HG02798 (cell line): ENCODE data around the gene CCDC83.
"Not testable (repeated sequence)": the region's sequence is repeated elsewhere in the genome, so short reads cannot be mapped to it uniquely, and the experiment has no call there.

Source experiments
- ATAC-seq: cut with Tn5 transposase; IDR thresholded peaks from one replicate; pipeline ENCODE4 v1.9.1; 2021; ENCODE audit warnings: mild to moderate bottlenecking; ENCODE audit not compliant: unreplicated experiment, poor library complexity

Gene CCDC83

DNA sequence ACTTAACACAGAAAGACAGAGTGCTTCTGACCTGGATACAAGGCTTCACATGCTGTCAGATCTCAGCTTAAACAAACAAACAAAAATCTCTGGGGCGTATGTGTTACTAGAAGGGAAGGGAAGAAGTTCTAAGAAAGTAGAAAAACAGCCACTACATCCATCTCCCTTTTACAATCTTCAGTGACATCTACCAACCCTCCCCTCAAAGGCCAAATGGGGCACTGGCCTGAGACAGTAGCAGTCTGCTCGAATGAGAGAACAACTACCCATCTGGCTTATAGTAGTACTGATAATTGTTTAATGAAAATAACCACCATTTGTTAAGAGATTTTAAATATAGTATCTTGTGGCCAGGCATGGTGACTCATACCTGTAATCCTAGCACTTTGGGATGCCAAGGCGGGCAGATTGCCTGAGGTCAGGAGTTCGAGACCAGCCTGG, 29.4 kb downstream of the CCDC83 start:
- ATAC-seq: no peak

DNA sequence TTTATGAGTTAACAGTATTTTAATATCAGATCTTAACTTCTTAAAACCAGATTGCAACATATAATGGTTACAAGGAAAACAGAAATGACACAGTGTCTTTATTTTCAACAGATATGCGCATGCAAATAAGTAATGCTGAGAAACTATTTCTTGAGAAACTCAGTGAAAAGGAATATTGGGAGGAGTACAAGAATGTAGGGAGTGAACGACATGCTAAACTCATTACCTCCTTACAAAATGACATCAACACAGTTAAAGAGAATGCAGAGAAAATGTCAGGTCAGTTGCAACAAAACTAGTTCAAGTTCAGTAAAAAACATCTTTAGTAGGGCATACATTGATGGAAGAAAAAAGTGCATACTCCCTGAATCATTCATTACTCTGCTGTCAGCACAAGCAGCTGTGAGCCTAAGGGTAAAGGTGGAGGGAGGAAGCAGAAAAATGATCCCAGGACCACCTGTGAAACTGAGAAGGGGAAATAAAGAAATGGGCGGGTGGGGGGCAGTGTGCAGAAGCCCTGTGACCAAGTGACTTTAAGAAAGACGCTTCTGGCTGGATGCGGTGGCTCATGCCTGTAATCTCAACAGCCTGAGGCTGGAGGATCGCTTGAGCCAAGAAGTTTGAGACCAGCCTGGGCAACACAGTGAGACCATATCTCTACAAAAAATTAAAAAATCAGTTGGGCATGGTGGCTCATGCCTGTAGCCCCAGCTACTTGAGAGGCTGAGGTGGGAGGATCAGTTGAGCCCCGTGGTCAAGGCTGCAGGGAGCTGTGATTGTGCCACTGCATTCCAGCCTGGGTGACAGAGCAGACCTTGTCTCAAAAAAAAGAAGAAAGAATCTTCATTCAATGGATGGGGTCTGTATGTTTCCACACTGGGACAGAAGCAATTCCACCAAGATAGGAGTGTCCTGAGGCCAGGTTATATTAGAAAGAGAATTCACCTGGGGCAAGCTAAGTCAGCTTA, 31.2 kb downstream of the CCDC83 start:
- ATAC-seq: no peak

DNA sequence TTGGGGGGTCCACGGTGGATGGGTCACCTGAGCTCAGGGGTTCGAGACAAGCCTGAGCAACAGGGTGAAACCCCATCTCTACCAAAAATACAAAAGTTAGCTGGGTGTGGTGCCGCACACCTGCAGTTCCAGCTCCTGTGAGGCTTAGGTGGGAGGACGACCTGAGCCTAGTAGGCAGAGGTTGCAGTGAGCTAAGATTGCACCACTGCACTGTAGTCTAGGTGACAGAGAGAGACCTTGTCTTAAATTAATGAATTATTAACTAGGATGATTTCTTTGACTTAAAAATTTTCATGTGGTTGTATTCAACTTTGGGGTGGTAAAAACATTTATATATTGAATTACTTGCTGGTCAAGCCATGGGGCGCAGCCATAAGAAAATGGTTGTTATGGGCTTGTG, 33.9 kb downstream of the CCDC83 start:
- no peak for ATAC-seq

DNA sequence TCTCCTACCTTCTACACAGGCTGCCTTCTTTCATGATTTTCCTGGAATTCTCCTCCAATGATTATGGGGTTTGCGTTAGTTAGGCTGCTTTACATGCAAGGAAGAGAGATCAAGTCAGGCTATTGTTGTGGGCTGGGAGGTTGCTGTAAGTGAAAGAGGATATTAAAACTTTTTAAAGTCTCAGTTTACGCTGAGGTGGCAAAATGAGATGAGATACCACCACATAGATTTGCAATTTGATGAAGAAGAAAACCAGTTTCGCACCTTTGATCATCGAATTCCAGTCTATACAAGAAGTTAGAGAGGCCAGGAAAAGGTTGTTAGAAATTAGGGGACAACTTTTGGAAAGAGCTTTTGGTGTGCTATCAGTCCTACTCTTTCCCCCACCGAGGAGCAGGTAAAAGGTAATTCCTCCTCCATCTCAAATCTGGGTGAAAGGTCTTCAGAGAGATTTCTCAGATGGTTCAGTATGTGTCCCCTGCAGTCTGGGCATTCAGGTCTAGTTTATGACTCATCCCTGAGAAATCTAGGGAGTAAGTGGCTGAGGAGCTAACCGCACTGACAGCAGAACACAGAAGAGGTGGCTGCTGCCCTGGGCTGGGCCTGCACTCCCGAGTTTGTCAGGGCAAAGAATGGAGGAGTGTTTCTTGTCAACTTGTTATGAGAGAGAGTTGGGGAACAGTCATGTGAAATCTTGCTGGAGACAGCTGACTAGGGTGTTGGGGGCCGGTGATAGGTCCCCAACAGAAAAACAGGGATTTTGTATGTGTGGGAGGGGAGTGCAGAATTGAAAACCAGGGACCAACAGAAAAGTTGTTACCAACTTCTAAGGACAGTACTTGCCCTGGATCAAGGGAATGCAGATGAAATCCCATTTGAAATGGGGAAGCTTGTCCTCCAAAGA, 34.7 kb downstream of the CCDC83 start:
- ATAC-seq: no peak

DNA sequence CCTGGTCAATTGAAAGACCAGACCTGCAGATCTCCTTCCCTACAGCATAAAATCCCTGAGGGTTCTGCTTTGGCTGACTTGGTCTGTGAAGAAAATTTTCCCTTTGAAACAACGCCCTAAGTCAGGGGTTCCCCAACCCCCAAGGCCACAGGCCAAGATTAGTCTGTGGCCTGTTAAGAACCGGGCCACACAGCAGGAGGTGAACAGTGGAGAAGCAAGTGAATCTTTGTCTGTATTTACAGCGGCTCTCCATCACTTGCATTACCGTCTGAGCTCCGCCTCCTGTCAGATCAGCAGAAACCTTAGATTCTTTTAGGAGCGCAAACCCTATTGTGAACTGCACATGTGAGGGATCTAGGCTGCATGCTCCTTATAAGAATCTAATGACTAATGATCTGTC, 38.2 kb downstream of the CCDC83 start:
- no peak for ATAC-seq

DNA sequence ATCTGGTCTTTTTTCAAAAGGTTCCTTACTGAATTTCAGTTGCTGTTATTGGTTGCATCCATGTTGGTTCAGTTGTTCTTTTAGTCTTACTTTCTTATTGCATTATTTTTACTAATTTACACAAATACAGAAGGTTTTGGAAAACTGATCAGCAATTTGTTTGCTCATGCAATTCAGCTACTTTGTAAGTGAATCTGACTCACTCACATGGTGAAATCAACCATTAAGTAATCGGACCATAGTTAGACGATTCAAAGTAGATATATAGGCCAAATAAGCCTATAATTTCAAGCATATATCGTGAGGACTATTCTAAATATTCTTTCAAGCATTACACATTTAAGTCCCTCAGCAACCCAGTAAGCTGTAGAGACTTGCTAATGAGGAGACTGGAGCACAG, 41.7 kb downstream of the CCDC83 start:
- ATAC-seq: no peak

DNA sequence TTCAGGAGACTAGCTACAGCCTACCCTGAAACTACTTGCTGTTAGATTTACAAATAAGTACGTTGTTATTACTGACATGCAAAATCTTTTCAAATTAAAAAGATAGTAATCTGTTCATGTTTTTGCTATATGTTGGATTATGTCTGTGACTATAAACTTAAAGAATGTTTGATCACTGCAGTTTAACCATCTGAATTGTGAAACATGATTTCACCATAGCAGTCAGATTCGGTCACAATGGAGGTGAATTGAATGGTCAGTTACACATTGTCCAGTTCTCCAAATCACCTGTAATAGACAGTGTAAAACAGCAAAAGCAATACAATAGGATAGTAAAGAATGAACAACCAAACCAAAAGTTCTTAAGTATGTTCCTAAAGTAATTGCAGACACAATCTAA, 43.3 kb downstream of the CCDC83 start:
- ATAC-seq: no peak

DNA sequence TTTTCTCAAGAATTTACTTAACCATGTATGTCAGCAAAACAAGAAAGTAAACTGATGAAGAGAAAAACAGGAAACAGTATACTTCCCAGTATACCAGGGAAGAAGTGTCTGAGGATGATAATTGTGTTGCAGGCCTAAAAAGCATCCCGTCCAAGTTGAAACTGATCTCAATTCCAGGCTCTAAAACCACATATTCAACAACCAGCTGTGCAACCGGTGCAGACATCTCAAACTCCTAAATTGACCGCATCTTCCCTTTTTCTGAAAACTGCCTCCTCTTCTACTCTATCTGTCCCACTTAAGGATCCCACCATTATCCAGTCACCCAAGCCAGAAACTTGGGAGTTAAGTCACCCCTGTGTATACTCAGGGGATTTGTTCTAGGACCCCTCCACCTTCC, 47.2 kb downstream of the CCDC83 start:
- no peak for ATAC-seq

DNA sequence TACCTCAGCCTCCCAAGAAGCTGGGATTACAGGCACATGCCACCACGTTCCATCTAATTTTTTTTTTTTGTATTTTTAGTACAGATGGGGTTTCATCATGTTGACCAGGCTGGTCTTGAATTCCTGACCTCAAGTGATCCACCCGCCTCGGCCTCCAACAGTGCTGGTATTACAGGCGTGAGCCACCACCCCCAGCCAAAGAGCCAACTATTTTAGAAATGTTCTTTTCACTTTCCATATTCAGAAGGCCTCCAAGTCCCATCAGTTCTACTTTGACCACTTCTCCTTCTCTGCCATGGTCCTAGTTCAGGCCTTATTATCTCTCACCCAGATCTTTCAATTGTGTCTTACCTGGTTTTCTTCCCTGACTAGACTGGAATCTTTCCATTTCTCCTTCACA, 48.2 kb downstream of the CCDC83 start:
- ATAC-seq: no peak

DNA sequence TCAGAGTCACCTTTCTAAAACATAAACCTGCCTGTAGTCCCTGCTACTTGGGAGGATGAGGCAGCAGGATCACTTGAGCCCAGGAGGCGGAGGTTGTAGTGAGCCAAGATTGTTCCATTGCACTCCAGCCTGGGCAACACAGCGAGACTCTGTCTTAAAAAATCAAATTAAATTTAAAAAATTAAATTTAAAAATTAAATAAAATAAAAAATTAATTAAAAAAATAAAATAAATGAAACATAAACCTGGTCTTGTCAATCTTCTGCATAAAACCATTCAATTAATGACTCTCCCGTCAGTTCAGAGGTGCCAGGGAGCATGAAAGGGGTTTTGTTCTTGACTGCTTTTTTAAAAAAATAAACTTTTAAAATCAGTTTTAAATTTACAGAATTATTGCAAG, 48.6 kb downstream of the CCDC83 start:
- ATAC-seq: no peak

DNA sequence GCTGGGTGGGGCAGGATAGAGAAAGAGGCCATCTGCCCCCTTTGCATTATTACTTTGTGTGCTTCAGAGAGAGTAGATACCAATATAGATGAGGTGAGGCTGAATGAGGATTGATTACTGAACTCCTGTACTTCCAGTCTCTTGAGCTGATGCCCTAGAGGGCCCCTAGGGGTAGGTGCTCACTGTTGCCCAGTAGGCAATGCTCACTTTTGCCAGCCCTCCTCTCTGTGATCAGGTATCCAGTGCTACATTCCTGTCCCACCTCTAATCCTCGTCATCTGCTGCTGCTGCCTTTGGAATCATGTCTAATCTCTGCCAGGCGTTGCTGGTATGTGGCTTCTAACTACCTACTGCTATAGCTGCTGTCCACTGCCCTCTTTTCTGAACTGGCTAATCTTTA, 57.2 kb downstream of the CCDC83 start:
- no peak for ATAC-seq

DNA sequence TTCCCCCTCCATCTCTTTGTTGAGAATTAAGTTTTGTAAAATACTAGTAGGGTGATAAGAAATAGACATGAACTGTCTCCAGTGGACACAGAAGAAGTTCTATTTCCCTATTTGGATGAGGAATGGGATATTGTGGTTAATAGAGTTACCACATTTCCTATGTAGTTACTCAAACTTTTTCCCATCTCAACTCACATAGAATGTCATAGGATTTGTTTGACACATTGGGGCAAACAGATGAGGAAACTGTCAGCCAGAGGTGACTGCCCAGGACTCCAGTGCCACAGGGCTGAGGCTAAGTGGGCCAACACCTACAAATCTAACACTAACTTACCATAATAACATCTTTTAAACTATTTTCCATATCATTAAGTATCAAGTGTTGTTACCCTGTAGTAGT, 58.3 kb downstream of the CCDC83 start:
- no peak for ATAC-seq

DNA sequence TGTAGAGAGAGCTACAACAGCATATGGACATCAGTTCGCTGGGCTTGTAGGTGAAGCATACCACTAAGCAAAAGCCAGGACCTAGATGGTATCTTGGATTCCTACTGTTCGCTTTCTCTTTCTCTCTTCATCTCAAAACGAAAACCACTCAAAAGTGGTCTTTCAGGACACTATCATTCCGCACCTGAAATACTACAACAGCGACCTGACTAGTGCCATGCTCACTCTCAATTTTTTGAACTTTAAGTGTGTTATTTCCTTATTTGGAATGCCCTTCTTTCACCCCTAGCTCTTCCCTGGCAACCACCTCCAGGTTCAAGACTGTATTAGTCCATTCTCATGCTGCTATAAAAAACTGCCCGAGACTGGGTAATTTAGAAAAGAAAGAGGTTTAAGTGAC, 59.2 kb downstream of the CCDC83 start:
- no peak for ATAC-seq

DNA sequence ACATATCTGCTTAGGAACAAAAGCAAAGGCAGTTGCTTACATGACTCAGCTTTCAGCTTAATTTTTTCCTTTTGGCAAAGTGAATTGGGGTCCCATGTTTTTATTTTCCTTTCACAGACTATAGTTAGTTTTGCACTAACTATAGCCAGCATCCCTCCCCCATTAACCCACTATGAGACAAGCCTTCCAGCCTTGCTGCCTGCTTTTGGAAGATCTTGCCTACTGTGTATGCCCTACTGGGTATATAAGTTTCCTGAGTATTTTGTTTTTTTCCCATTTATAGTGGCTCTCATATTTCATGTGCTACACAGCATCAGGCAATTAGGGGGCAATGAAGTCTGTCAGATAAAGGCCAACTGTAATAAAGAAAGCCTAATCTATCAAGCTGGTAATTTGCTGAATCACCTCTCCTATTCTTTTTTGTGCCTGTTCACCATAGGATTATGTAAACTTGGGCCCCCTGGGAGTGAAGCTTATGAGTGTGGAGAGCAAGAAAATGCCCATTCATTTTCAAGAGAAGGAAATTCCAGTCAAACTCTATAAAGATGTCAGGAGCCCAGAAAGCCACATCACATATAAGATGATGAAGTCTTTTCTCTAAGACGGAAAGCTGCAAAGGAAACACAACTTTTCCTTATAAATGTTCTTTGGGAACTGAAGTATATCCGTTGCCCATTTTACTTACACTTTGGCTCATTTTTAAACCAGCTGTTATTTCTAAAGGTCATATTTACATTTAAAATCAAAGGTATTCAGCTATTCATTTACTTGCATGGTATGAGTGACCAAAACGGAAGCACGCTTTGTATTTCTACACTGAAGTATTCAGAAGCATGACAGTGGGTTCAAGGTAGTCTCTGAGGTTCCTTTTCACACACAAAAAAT, 64.0 kb downstream of the CCDC83 start:
- no peak for ATAC-seq

DNA sequence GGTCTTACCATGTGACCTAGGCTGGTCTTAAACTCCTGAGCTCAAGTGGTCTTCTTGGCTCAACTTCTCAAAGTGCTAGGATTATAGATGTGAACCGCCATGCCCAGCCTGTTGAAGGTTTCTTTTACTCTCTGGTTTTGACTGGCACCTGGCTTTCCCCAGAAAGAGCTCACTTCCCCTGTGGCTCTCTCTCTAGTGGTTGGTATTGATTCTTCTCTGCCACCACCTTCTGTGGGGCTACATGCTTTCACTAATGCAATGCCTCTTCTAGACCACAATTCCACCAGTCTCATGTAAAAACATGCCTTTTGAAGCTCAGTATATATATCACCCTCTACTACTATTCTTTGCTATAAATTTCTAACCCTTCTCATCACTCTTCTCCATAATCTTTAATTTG, 67.2 kb downstream of the CCDC83 start:
- ATAC-seq: peak; percentile 84

DNA sequence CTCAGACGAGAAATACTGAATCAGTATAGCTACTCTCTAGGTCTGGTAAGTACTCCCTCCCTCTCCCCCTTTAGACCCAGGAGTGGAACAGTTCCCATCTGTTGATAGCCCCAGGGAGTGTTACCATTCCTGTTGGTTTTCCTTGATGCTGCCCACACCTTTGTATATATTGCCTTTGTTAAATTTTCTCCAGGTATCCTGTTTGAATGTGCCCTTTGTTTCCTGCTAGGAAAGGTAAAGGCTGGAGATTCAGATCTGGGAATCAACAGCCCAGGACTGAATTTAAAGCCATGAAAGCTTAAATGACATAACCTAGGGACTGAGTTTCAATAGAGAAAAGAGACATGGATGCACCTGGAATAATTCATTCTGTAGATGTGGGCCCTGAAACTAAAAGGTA, 68.3 kb downstream of the CCDC83 start:
- ATAC-seq: no peak

DNA sequence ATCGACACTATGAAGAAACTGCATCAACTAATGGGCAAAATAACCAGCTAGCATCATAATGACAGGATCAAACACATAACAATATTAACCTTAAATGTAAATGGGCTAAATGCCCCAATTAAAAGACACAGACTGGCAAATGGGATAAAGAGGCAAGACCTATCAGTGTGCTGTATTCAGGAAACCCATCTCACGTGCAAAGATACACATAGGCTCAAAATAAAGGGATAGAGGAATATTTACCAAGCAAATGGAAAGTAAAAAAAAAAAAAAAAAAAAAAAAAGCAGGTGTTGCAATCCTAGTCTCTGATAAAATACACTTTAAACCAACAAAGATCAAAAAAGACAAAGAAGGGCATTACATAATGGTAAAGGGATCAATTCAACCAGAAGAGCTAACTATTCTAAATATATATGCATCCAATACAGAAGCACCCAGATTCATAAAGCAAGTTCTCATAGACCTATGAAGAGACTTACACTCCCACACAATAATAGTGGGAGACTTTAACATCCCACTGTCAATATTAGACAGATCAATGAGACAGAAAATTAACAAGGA, 71.6 kb downstream of the CCDC83 start:
- ATAC-seq: not testable (repeated sequence)

DNA sequence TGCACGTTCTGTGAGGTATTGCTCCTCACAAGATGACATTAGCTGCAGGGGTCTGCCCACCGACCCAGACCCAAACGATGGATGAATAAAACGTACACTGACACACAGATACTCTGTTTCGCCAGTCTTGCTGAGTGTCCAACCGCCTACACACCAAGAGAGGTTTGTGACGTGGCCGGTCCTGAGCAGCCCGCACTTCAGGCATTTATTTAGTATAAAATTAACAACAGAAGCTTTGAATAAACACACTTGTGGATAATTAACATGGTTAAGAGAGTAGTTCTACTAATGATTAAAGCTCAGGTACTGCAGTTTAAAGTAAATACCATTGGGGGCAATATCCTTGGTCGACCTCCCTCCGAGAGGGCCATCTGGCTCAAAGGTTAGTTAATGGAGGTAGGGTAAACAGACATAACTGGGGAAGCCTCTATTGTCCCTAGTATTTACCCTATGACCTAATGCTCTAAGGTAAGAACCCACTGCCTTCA, 75.7 kb downstream of the CCDC83 start:
- no peak for ATAC-seq

DNA sequence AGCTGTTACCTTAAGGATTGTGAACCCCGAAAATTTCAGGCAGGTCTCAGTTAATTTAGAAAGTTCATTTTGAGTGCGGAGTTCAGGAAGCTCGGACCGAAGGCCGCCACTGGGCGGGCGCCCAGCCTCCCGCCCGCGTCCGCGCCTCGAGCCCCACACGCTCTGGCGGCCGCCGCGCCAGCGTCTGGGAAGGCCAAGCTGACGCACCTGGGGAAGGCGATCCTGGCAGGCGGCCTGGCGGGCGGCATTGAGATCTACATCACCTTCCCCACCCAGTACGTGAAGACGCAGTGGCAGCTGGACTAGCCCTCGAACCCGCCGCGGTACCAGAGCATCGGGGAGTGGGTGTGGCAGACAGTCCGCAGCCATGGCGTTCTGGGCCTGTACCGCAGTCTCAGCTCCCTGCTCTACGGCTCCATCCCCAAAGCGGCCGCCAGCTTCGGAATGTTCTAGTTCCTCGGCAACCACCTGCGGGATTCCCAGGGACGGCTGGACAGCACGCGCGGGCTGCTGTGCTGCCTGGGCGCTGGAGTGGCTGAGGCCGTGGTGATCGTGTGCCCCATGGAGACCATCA, 79.5 kb downstream of the CCDC83 start:
- ATAC-seq: no peak
